ENCODE data around the gene TOR3A. TPM values are rescaled to one million over a fixed set of nuclear protein-coding genes. Genes with fewer than 3 reads are reported as not detected.

TOR3A gene
- total and polyA plus RNA-seq, 2 donors (not counting 3 experiments of a cell fraction or from before 2014, with no cell fraction given) = 14.9 to 16.7 TPM

DNA sequence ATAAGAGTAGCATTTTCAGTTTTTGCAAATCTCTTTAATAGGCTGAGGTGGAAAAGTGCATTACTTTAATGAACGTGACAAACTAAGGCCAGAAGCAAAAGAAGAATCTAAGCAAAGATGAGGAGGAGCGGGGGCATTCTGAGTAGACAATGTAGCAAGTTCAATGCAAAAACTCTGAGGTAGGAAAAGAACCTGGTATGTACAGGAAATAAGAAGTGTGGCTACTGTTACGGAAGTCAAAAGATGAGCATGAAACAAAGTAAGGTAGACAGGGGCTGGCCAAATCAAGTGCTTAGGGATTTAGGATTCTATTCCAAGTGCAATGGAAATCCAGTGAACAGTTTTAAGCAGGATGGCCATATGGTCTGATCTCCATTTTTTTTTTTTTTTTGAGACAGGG, 63.7 kb downstream of the TOR3A start:
- Histone ChIP-seq H4K20me1 (replicated peaks; ENCODE audit: control insufficient read depth, extremely low read depth, insufficient read depth, low read length) (no peaks in the 10 kb centered on the region), H2AFZ (ENCODE audit: low read depth, low read length) (no peak overlapping the region), H3K4me1 (ENCODE audit: control insufficient read depth, extremely low read depth, insufficient read depth, low read length) (peaks cover 29% of the 10 kb centered on the region), H3K9me3 (replicated peaks; ENCODE audit: control insufficient read depth, insufficient read depth, low read length) (no peaks in the 10 kb centered on the region), H3K9me1 (replicated peaks; ENCODE audit: control insufficient read depth, extremely low read depth, insufficient read depth, low read length) (no peaks in the 10 kb centered on the region), H3K79me2 (ENCODE audit: control insufficient read depth, insufficient read depth, low read length) (peaks cover 44% of the 10 kb centered on the region), H3K36me3 (ENCODE audit: control insufficient read depth in 2 of 2, extremely low read depth in 1 of 2, insufficient read depth in 2 of 2, low read length in 2 of 2) (no peaks in the 10 kb centered on the region), H3K4me3 (replicated peaks in 1 of 3; ENCODE audit: insufficient read depth in 1 of 3, low read depth in 1 of 3, low read length in 3 of 3) (no peak overlapping the region), H3K4me2 (ENCODE audit: insufficient read depth, low read length) (no peak overlapping the region), H3K27me3 (ENCODE audit: control insufficient read depth in 2 of 2, insufficient read depth in 2 of 2, low read length in 2 of 2) (no peaks in the 10 kb centered on the region), H3K27ac (ENCODE audit: insufficient read depth, low read depth, low read length) (no peak overlapping the region), H3K9ac (replicated peaks; ENCODE audit: extremely low read depth, insufficient read depth, low read length) (no peak overlapping the region)
- DNase-seq (ENCODE audit: low read depth, low spot score) (no peak), FAIRE-seq (no peak)
- CTCF ChIA-PET = no interaction called here
- TF ChIP-seq MYC (IDR thresholded peaks at IDR 0.05; ENCODE audit: low read depth, low read length) (no peak), FOS (IDR thresholded peaks at IDR 0.05; ENCODE audit: borderline replicate concordance, insufficient read depth, low read length) (no peak), GATA2 (IDR thresholded peaks at IDR 0.05; ENCODE audit: insufficient read depth, insufficient read length, low read depth, low read length) (no peak), POLR2A (IDR thresholded peaks at IDR 0.05; ENCODE audit: low read depth, low read length) (no peak), EZH2 (IDR thresholded peaks at IDR 0.05; ENCODE audit: borderline replicate concordance, low read depth, low read length, severe bottlenecking) (no peak), POLR2AphosphoS5 (IDR thresholded peaks at IDR 0.05; ENCODE audit: insufficient read depth, low read depth, low read length) (no peak)
- TF ChIP-seq, protein P1, sequence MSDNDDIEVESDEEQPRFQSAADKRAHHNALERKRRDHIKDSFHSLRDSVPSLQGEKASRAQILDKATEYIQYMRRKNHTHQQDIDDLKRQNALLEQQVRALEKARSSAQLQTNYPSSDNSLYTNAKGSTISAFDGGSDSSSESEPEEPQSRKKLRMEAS (IDR thresholded peaks at IDR 0.05; ENCODE audit: insufficient read depth, insufficient read length) = no peak
- TF ChIP-seq, protein P2, sequence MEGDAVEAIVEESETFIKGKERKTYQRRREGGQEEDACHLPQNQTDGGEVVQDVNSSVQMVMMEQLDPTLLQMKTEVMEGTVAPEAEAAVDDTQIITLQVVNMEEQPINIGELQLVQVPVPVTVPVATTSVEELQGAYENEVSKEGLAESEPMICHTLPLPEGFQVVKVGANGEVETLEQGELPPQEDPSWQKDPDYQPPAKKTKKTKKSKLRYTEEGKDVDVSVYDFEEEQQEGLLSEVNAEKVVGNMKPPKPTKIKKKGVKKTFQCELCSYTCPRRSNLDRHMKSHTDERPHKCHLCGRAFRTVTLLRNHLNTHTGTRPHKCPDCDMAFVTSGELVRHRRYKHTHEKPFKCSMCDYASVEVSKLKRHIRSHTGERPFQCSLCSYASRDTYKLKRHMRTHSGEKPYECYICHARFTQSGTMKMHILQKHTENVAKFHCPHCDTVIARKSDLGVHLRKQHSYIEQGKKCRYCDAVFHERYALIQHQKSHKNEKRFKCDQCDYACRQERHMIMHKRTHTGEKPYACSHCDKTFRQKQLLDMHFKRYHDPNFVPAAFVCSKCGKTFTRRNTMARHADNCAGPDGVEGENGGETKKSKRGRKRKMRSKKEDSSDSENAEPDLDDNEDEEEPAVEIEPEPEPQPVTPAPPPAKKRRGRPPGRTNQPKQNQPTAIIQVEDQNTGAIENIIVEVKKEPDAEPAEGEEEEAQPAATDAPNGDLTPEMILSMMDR (IDR thresholded peaks at IDR 0.05; ENCODE audit: extremely low read depth in 1 of 2, insufficient read depth in 1 of 2, low read depth in 1 of 2, low read length in 2 of 2) = no peak
- intact Hi-C loops (cut with micrococcal nuclease) = no loop called here
- dilution Hi-C loops (cut with MboI; ENCODE audit: extremely low pct_ligation_motif_present, low sequenced_read_pairs) = no loop called here
- no TSS peak for BruUV-seq (replicated peaks)
- POLR2A ChIA-PET = no interaction called here

Small RNA genes within 50 kb of the gene (small RNA-seq; reads per million reads assigned to genes)
- not detected for gene AL512326.3 (ENCODE audit: insufficient read depth, insufficient read length, low read depth, low replicate concordance)

Other genes starting within 250 kb of the TOR3A start
- gene ANGPTL1, start 211.0 kb upstream of the TOR3A start, total RNA-seq = 0.51 TPM in 1 of 2 replicates, not detected in the other
- gene ANGPTL1, start 211.0 kb upstream of the TOR3A start, polyA plus RNA-seq = 0.15 and 0.16 TPM in 2 replicates
- gene FAM20B, start 56.2 kb upstream of the TOR3A start, total RNA-seq = 35.1 and 36.2 TPM in 2 replicates
- 8.2 and 10.0 TPM in 2 replicates for gene FAM20B, start 56.2 kb upstream of the TOR3A start, polyA plus RNA-seq
- gene ABL2, start 147.6 kb downstream of the TOR3A start, total RNA-seq = 158 and 165 TPM in 2 replicates
- 37.0 and 41.8 TPM in 2 replicates for gene ABL2, start 147.6 kb downstream of the TOR3A start, polyA plus RNA-seq
- gene SOAT1, start 211.7 kb downstream of the TOR3A start, total RNA-seq = 34.2 and 38.2 TPM in 2 replicates
- gene SOAT1, start 211.7 kb downstream of the TOR3A start, polyA plus RNA-seq = 10.4 and 14.0 TPM in 2 replicates